Pulmonary artery endothelial cell (primary cell): Measurements from ENCODE around the gene DDX1. TPM values are rescaled to one million over a fixed set of nuclear protein-coding genes. Genes with fewer than 3 reads are reported as not detected.

Experiments used
- DNase-seq: peaks from one replicate; pipeline ENCODE4 v3.0.0-alpha.2; 2011; ENCODE audit warnings: low read depth, low spot score
- total RNA-seq: library from RNA; depleted of rRNA; stranded (reverse); fragments of >200 nt; gene quantifications from 2 replicates; pipeline ENCODE4 v1.2.3, GENCODE V29; 2014

DDX1 gene
- total RNA-seq, 1 donor from 2014 or later = 88.5 TPM

DNA sequence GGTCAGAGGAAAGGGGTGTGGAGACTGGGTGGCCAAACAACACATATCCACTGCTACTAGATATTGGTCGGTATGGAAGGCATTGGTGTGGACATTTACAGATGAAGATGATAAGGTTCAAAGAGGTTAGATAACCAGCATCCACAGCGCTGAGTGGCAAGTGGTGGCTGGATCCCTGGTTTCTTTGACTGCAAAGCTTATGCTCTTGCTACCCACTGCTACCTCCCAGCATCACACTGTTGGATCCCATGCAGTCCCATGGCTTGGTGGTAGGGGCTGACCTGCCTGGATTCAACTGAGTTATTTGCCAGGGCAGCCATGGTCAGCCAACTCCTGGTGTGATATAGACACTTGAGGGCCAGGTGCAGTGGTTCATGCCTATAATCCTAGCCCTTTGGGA, 53.6 kb downstream of the DDX1 start:
- no peak for DNase-seq

DNA sequence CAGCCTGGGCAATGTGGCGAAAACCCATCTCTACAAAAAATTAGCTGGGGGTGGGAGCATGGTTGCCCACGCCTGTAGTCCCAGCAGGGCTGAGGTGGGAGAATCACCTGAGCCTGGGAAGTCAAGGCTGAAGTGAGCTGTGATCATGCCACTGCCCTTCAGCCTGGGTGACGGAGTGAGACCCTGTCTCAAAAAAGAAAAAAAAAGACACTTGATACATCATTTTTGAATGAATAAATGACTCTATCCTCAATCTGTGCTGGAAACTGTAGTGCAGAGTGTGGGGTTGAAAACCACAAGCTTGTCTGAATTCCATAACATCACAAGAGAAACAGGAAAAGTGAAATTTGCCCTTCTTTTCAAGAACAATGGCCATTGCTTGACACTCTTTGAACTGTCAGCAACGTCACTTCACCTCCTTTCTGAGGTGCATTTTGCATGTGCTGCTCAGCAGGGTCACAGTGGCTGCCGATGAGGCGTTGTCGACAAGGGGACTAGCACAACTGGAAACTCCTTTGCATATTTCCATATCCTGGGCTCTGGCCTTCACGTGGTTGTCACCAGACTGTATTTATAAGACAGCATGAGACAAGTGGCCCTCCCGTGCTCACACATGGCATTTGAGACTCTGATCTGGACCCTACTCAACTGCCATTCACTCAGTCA, 54.2 kb downstream of the DDX1 start:
- DNase-seq = no peak

DNA sequence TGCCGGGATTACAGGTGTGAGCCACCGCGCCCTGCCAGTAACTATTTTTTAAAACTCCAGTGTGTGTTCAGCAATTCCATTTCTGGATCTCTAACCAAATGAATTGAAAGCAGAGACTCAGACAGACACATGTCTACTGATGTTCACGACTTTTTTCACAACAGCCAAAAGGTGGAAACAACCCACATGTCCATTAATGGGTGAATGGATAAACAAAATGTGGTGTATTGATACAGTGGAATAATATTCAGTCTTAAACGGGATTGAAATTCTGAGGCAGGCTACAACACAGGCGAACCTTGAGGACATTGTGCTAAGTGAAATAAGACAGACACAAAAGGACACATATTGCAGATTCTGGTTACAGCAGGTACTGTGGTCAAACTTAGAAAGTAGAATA, 55.0 kb downstream of the DDX1 start:
- no peak for DNase-seq

DNA sequence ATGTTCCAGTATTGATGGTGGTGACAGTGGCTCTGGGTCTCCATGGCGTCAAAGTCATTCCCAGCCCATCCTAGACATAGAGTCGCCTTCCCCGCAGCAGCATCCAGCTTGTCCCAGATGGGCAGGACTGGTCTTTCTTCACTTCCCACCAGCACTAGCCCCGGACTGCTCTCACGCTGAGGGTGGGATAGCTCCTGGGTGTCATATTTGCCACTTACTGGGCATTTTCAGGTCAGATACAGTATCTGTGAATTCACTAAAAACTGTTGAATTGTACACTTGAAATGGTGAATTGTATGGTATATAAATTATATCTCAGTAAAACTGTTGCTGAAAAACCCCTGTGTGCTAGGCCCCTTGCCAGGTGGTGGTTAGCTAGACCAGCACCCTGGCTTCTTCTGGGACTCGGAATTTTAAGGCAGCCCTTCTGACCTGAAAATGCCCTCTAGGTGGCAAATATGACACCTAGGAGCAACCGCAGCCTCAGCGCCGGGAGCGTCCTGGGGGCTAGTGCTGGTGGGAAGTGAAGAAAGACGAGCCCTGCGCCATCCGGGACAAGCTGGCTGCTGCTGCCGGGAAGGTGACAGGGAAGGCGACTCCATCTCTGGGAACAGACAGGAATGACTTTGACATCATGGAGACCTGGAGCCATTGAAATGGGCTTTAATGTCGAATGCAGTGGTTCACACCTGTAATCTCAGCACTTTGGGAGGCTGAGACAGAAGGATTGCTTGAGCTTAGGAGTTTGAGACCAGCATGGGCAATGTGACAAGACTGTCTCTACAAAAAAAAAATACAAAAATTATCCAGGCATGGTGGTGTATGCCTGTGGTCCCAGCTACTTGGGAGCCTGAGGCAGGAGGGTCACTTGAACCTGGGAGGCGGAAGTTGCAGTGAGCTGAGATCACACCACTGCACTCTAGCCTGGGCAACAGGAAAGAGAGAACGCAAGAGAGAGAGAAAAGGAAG, 56.2 kb downstream of the DDX1 start:
- DNase-seq = no peak

DNA sequence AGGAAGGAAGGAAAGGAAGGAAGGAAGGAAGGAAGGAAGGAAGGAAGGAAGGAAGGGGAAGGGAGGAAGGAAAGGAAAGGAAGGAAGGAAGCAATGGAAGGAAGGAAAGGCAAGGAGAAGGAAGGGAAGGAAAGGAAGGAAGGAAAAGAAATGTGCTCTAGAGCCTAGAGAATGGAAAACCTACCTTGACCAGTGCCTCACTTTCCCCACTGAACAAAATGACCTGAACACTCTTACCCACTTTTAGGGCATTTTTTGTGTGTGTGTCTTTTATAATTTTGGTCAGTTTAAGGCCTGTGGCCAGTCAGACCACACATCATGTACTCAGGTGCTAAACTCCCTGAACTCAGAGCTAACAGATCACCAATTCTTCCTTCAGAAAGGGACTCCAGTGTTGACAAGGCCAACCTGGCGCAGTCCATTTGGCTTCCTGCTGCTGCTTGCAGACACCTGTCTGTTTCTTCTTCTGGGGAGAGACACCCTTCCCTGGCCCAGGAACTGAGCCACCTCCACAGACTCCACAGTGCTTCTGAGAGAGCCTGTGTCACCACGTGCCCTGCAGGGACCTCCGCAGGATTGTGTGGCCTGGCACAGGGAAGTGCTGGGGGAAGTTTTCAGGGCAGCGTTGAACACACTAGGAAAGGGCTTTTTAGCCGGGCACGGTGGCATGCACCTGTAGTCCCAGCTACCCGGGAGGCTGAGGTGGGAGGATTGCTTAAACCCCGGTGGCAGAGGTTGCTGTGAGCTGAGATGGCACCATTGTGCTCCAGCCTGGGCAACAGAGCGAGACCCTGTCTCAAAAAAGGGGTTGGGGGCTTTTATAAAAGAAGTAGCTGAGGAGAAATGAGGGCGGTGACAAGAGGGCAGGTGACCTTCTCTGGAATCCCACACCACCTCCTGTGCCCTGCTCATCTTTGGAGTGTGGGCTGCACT, 57.2 kb downstream of the DDX1 start:
- DNase-seq = no peak

DNA sequence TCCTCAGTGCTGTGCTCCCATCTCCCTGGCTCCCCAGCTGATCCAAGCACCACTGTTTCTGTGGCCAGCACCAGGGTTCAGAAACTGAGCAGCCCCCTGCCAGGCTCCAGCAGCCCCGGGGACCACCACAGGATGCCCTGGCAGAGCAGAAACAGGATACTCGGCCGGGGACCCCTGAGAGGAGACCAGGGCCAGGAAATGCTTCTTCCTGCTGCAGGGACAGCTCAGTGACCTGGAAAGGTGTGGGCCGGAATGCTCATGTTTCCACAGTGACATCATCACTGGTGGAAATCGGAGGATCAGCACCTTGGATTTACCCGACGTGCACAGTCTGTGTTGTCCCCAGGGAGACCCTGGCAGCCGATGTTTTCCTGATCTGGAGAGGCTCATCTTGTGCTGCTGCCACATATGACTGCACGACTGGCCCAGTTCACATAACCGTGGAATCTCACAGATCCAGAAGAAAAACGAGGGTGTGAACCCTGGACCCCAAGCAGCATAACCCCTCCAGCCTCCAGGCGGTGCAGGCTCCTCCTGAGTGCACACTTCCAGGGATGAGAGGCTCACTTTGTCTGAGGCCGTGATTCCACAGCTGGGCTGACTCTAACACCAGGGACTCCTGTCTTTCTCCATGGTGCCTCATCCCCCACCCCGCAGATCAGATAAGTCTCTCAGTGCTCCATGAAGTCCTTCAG, 58.0 kb downstream of the DDX1 start:
- no peak for DNase-seq

DNA sequence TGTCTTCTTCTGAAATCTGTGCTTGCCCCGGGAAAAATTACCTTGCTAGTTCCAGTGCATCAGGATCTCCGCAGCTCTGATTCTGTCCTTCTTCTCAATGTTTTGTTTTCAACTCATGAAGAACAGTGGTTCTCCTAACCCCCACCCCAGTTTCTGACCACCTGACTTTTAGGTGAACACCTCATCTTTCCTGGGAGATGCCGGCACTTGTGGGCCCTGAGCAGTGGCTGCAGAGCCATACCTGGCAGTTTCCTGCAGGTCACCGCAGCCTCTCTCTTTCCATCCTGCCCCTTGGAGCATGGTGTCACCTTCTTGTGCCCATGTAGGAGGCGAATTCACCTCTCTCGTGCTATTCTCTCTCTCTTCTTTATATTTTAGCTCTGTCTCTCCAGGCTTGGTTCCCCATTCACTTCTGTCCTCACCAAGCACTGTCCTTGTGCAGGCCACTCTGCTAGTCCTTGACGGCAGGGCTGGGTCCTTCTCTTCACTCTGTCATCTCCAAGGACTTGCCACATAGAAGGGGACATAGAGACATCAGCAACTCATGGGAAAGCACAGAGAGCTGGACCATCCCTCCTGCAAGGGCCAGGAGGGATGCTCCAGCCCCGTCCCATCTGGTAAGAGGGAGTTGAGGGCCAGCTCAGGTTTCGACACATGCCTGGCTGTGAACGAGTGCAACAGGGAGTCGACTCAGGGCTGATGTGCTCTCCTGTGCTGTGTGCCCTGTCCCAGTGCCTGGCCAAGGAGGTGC, 59.1 kb downstream of the DDX1 start:
- no peak for DNase-seq

DNA sequence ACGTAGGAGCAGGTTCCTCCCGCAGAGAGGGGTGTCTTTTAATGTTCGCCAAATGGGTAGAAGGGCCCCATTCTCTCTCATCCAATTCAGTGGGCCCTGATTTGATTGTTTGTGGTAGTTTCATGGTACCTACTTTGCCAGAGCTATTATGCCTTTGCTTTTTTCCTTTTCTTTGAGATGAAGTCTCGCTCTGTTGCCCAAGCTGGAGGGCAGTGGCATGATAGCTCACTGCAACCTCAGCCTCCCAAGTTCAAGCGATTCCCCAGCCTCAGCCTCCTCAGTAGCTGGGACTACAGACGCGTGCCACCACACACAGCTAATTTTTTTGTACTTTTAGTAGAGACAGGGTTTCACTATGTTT, 59.7 kb downstream of the DDX1 start:
- no peak for DNase-seq

DNA sequence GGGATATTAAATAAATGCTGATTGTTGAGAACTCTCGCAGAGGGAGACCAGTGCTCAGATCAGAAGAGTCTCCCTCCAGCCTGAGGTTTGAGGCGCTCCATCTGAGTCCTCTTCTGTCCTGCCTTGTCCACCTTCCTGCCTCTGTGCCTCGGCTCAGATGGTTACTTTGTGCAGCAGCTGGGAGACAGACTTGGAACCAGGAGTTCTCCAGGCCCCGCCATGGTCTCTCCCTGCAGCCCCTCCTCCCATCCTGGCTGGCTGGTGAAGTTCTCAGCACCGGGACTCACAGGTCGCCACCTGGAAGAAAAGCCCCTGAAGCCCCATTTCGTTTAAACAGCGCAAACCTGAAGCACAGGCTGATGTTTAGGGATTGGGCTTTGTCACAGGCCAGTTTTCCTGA, 60.6 kb downstream of the DDX1 start:
- DNase-seq = no peak

DNA sequence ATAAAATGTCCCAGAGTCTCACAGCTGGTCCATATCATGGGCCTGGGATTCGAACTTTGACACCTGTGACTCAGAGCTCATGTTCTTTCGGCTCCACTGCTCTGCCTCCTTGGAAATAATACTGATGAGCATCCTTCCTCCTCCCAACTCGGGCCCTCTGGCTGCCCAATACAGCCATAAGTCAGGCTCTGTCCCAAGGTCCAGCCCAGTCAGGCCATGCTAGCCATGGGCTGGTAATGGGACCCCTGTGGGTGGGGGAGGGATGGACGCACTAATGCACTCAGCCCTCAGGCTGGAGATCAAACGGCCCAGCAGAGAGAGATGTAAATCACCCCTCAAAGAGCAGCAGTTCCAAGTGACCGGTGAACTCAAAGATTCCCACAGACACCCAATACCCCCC, 61.1 kb downstream of the DDX1 start:
- DNase-seq = no peak

DNA sequence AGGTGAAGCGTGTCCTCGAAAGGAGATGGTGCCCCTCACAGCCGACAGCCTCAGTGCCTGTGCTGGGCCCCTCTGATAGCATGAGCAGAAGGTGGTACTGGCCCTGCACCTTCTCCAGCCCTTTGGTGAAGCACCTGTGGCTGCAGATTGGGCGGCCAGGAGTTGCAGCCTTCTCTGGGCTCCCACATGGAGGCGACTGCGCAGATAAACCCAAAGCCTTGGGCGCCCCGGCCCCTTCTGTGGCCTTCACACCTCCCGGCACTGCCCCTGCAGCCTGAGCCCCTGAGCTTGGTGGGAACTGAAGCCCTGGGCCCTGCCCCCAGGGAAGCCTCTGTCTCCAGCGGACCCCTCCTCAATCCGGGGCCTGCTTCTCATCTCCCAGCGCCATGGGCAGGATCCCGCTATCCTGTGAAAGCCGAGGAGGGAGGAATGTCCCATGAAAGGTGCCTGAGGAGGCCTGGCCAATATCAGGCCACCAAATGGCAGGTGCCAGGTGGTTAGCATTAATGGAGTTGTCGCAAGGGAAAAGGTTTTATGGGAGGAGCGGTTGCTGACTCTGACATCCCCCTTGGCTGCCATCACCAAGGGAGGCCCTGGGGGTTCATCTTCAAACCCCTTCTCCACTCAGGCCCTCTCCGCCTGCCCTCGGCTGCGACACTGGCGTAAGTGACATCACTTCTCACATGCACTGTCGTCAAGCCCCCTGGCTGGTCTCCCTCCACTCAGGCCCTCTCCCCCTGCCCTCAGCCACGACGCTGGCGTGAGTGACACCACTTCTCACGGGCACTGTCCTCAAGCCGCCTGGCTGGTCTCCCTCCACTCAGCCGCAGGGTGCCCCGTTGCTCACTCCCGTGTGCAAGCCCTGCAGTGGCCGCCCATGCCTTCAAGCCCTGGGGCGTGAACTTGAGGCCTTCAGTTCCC, 62.4 kb downstream of the DDX1 start:
- DNase-seq = no peak

DNA sequence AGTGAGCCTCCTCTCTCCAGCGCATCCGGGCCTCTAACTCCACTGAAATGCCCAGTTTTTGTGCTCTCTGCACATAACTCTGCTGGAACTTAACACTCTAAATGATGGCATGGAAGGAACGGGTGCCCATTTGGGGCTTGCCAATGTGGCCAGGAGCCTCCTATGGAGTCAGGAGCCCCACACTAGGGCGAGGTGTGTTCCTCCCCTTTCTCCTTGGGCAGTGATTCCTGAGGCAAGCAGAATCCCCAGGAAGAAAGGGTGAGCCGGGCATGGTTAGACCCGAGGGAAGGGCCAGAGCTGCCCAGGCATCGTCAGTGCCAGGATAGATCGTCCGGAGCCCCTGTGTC, 63.0 kb downstream of the DDX1 start:
- no peak for DNase-seq

DNA sequence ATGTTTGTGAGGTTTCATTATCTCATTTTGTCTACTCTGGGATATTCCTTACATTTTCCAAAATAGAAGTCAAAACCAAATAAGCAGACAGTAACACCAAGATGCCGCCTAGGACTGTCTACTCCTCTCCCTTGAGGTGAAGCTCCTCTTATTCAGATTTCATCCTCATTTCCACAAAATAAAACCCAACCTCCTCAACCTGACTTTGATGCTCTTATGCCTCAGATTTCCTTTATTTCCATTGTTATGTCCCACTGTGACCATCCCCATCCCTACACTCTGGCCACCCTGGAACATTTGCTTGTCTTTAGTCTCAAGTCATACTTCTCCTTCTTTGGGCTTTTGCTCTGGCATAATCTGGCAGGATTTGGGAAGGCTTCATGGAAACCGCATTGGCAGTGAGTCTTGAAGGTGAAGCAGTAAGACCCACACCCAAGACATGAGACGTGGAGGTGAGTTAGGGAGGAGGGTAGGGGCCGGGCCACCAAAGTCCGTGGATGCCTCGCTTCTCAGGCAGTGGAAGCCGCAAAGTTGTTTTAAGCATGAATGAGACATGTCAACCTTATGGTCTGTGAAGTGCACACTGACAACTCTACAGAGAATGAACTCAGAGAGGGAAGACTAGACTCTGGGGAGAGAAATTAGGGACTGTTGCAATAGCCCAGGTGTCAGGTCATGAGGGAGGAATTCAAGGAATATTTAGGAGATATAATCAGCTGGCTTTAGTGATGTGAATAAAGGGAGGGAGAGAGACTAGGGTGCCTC, 63.6 kb downstream of the DDX1 start:
- DNase-seq = no peak

DNA sequence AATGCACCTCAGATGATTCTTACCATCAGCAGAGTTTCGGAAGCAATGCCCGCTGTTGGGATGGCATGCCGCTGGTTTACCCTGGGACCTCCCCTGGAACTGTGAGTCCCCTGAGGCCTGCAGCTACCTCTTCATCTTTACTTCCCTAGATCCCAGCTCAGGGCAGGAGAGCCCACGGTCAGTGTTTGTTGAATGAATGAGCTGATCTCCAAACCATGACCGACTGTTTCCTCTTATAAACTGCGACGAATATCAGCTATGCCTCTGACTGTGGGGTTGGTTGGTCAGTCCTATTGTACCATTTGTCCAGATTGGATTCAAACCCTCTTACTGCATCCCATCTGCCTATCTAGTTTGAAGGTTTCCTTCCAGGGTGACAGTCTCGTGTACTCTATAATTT, 64.4 kb downstream of the DDX1 start:
- DNase-seq = no peak

DNA sequence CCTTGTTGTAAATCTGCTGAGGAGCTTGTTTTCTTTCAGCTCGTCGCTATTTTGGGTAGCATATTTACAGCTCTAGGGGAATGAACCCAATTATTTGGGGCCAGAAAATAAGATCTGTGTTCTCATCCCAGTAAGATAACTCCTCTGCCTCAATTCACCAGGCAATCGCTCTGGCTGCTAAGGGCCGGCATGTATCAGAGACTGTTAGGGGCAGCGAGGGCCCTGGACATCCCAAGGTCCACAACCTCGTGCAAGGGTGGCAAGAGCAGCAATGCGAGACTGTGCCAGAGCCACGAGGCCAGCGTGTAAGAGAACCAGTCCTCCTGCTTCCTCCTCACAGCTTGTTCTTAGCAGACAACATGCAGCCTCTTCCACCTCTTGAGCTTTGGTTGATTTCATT, 66.1 kb downstream of the DDX1 start:
- no peak for DNase-seq

DNA sequence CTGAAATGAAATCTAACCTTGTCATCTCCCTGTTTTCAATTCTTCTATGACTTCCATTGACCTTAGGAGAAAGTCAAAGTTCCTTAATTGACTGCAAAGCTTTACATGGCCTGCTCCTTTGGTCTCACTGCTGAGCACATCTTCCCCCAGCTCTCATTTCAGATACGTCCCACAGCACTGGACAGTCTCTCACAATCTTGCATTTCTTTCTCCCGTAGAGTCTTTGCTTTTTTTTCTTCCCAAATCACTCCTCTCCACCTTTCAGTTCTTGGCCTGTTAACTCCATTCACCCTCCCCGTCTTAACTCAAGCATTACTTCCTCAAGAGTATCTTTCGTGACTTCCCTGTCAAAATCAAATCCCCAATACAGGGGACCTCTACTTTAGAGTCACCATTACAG, 67.2 kb downstream of the DDX1 start:
- DNase-seq = no peak

DNA sequence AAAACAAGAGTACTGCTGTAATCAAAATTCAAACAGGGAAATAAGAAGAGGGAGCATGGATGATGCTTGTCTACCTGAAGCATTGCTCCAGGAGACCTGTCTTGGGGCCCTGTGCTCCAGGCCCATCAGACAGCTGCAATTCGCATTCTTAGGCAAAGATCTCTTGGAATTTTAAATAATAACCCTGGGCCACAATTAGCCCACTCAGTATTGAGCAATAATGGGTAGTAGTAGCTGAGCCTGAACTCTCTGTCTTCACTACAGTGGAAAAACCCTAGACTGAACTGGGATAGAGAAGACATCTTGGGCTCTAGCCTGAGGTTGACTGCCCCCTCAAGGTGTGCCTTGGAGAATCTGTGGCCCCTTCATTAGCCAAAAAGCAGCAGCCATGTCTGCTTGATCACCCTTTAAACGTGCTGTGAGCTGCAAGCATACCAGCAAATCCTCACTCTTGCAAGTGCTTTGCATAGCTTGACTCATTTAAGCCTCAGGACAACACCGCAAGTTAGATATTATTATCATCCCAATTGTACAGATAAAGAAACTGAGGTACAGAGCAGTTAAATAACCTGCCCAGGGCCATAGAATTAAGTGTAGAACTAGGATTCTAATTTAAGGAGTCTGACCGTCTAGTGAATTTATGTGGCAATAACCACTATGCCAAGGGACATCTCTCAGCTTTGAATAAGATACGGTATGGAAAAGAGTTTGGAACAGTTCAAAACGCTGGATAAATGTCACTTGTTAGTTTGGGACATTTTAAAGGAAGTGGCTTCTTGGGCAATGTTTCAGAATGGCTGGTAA, 69.0 kb downstream of the DDX1 start:
- no peak for DNase-seq

DNA sequence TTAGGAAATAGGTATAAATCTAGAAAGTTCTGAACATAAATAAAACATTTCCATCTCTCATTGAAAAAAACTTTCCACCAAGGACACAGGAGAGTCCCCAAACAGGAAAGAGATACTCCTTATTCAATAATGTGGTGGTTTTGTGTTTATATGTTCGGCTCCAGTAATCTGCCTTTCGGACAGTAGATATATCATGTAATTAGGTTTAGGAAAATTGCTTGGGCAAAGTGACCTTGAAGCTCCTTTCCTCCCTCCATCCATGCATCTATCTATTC, 69.6 kb downstream of the DDX1 start:
- DNase-seq = no peak
